Glomerular endothelial cell (primary cell): ENCODE results near the gene ZNF775. TPM values are rescaled to one million over a fixed set of nuclear protein-coding genes. Genes with fewer than 3 reads are reported as not detected.

ENCODE experiments used
- DNase-seq: peaks from one replicate; pipeline ENCODE4 v3.0.0-alpha.2; 2011; ENCODE audit warnings: low read depth, low spot score; ENCODE audit errors: extremely low read depth
- total RNA-seq: library from RNA; depleted of rRNA; stranded (reverse); fragments of >200 nt; gene quantifications from 2 replicates; pipeline ENCODE4 v1.2.3, GENCODE V29; 2015

ZNF775 gene
- total RNA-seq, 1 donor from 2014 or later, result 16.6 TPM

DNA sequence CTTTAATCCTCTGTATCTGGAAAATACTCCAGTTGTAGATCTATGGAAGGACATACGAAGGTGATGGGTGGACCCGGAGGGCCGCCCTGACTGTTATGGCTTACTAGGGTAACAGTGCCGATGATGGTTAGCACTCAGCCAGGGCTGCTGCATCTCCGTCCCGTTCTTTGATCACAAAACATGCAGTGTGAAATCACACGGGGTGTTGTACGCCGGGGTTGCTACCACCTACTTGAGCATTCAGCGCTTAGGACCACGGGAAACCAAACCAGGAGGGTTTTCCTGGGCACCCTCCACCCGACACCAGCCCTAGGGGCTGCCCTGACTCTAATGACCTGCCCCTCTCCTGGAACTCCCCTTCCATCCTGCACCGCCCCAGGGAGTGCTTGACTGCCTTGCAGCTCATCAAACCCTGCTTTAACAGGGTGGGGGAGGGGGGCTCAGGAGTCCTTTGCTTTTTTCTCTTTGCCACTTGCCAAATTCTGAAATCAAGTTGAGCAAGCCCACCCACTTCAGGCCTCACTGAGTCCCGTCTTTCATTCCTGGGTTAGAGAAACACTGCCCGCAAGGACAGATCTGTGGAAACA is 20.4 kb downstream of the ZNF775 start:
- DNase-seq, result no peak

DNA sequence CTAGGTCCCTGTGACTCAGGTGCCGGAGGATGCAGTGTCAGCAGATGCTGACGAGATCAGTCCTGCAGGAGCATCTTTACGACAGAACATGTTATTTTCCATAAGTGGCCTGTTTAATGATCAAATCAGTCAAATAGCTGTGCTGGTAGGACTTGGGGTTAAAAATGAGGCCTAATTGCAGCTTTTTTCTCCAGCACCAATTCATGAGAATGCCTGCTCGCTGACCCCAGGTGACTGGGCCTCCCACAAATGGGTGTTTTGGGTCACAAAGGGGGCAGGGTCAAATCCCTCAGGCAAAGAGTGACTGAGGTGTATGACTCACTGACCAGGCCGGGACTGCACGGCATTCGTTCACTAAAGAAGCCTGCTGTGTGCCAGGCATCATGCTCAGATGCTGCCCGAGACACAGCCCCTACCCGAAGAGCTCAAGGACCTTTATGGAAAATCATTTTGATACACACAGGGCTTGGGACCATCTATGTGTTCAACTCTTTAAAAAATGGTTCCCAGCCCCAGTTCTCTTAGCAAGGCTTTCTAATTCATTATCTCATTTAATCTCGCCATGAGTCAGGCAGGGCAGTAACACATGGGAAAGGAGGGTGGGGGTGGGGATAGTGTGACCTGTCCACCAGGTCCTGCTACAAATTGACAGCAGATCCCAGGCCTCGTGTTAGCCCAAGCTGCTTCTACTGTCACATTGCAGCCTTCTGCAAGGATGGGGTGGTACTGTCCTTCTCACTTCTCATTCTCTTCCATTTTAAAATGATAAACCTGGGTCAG is 21.1 kb downstream of the ZNF775 start:
- no peak for DNase-seq

DNA sequence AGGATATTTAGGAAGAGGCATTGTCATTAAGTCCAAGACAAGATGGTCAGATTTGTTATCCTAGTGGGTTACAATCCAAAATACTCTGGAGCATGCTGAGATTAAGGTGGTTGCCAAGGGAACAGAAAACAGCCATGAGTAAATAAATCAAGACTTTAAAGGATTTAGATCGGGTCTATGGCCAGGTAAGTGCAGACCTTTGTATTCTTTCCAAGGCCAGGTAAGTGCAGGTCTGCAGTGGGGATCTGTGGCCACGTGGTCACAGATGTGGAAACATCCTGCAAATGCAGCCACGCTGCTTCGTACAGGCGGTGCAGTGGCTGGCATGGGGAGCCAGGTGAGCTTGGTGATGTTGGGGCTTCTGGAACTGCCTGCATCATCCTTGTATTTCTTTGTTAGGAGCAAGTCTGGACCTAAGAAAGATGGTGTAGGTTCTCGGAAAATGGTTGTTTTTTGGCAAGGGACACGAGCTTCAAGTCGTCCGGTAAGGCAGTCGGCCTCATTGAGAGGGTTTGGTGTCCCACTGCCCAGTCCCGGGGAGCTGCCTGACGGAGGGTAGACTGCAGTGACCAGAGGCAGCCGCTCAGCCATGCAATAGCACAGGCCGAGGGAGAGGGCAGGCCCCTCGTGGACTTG is 21.8 kb downstream of the ZNF775 start:
- no peak for DNase-seq

DNA sequence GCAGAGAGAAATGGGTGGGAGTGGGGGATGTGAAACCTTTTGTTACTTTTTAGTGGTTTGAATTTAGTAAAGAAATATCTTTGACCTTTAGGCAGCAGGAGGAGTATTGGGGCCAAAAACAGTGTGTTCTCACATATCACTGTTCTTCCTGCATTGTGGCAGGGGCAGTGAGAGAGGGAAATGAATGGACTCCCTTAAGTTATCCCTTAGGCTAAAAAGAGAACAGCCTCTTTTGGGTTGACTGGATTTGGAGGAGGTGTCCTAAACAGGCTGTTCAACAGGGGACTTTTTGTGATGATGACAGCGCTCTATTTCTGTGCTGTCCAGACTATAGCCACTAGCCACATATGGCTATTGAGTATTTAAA is 22.3 kb downstream of the ZNF775 start:
- no peak for DNase-seq

DNA sequence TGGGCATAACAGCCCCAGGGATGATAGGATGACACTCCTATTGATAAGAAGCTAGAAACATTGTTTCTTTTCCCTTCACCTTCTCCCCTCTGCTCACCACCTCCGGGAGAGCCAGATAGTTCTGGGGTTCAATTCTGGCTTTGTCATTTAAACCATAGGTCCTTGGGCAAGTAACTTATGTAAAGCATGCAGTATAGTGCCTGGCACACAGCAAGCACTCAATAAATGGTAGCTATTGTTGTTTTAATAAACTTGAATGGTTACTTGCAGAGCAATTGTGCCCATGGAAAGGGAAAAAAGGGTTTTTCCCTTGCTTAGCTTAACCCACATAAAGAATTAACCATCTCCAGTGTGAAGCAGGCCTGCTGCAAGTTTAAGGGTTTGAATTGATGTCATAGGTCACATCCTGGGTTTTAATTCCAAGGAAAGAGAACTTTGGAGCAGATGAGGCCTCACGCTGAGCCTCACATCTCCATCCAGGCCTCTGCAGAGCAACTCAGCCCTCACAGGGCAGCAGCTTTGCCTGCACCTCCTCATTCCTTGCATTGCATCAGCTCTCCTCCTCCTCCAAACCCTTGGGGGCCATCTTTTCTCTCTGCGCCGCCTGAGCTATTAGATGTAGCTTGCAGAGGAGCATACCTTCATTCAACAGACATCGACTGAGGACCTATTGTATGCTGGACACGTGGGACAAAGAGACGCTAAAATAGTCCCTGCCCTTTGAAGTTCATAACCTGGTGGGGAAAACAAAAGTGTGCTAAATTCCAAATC is 22.9 kb downstream of the ZNF775 start:
- DNase-seq, result no peak

DNA sequence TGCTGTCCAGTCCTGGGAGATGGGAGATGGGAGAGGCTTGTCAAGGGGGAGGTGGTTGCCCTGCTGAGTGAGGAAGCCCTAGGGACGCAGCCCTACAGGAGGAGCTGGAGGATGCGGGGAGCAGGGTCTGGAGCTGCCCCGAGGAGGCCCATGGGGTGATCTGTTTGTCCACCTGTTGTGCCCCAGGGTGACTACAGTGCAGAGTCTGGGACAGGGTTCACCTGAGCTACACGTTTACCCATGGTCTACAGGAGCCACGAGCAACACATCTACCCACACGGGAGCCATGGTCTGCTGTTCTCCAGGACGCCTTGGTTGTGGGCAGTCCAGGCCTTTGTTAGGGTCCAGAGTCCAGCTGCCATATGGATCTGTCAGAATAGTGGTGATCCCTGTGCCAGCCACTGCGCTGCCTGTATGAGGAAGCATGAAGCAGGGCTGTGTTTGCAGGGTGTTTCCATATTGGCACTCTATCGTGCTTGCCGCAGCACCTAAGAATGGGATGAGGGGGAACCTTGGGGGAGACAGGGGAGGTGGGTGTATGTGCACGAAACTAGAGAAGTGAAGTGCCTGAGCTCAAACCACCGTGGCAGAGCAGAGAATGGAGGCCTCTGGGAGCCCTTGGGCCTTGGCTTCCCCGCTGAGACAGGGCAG is 23.7 kb downstream of the ZNF775 start:
- DNase-seq, result no peak

DNA sequence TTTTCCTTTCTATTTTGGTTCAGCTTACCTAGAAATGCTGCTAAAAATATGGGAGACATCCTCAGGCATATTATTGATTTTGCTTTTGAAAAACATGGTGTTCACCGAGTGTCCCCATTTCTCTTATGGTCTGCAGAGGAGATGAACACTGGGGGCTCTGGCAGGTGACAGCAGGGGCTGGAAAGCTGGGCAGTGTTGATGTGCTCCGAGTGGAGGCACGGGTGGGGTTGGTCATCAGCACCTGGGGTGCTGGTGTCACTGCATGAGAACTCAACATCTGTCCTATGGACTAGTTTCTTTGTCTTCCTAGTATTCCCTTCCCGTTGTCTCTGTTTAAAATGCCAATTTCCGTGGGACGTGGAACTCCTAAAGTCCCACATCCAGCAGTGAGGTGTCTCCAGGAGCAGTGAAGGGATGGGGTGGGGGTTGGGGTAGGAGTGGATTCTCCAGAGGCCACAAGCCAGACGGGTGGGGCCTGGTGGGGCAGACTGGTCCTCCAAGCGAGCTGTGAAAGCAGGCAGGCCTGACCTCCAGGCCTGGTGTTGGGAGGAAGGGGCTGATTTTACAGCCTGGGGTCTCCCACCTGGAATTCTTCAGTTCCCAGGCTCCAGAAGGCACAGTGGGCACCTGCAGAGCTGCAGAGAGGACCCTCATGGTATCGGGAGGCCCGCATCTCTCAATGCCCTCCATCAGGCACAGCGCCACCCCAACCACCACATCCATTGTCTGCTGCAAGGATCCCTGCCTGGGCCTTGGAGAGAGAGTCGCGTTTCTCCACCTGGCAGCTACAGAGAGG is 24.4 kb downstream of the ZNF775 start:
- DNase-seq, result no peak

DNA sequence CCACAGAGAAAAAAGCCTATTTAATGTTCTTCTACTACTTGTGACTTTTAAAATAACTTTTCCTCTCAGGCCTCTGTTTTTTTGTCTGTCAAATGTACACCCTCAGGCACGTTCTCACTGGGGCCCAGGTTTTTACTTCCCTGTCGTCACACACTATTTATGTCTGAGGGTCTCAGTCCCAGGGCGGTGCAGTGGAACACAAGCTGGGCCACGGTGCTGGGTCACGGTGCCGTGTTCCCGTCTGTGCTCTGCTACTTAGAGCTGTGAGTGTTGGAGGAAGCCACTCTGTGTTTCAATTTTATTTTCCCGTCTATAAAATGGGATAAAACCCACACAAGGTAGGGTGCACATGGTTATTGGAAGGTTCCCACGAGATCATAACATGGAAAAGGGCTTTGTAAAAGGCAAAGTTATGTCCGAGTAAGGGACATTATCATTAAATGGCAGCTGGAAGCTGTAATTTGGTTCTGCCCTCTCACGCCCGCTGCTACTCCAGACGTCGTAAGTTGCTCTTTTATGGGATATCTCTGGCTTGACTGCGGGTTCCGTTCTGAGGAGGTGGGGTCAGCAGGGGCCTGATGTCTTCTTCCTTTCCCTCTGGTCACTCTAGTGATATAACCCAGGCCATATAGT is 25.2 kb downstream of the ZNF775 start:
- no peak for DNase-seq

DNA sequence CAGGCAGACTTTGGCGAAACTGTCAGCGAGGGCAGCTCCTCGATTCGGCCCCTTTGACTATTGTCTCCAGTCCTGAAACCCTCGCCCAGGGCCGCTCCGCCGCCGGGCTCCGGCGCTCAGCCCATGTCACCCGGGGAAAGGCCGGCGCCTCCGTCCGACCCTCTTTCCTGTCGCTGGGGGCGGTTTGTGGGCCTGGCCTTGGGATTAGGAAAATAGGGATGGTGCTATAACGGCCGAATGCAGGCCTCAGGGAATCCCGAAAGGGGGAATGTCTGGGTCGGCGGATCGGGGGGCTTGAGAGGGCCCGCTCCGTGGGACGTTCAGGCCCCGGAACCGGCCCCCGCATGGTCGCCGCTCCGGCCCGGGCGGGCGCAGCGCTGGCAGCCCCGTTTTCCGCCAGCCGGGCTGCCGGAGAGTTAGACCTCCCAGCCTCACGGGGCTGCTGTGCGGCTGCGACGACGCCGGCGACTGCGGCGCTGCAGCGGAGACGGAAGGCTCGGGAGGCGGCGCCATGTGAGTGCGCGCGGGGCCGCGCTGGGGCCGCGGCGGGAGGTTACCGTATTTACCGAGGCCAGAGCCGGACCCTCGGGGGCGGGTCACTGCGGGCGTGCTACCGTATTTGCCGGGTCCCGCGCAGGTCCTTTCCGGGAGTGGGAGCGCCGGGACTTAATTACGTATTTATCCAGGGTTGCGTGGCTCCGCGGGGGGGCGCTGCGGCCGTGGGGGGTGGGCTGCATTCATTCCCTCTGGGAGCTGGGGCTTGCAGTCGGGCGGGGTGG is 25.9 kb downstream of the ZNF775 start:
- DNase-seq, result no peak

DNA sequence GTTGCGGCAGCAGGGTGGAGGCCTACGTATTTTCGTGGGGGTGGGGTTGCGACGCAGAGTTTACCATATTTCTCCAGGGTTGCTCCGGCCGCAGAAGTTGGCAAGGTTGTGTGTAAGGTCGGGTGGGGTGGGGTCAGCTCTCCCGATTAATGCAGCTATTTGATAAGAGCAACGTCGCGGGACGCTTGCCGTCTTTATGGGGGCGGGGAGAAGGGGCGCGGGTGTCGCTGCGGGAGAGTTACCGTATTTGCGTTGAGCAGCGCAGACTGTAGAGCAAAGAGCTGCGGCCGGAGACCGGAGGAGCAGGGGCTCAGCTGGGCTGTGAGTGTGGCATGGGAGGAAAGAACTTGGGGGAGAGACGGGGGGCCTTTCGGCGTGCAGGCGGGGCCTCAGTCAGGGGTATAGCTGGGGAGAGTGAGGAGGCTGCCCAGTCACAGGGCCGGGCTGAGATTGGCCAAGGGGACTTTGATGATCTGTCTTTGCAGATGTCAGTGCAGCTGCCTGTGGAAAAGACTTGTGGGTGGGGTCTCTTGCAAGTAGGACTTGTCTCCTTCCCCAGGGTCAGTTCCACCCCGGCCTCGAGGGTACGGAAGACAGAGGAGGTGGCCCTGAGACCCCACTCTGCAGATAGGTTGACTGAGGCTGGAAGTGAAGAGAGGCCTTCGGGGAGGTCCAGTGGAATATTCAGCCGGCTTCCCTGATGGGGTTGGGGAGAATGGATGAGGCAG is 26.6 kb downstream of the ZNF775 start:
- DNase-seq, result no peak

DNA sequence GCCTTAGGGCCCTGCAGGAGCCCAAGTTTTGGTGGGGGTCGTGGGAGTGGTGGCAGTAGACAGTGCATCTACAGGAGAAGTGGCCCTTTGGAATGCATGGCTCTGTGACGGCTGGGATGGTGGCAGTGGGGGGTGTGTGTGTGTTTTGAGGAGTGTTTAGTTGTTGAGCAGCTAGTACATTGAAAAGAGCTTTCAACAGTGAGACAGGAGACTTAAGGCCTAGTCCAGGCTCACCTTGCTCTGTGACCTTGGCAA is 27.1 kb downstream of the ZNF775 start:
- no peak for DNase-seq

DNA sequence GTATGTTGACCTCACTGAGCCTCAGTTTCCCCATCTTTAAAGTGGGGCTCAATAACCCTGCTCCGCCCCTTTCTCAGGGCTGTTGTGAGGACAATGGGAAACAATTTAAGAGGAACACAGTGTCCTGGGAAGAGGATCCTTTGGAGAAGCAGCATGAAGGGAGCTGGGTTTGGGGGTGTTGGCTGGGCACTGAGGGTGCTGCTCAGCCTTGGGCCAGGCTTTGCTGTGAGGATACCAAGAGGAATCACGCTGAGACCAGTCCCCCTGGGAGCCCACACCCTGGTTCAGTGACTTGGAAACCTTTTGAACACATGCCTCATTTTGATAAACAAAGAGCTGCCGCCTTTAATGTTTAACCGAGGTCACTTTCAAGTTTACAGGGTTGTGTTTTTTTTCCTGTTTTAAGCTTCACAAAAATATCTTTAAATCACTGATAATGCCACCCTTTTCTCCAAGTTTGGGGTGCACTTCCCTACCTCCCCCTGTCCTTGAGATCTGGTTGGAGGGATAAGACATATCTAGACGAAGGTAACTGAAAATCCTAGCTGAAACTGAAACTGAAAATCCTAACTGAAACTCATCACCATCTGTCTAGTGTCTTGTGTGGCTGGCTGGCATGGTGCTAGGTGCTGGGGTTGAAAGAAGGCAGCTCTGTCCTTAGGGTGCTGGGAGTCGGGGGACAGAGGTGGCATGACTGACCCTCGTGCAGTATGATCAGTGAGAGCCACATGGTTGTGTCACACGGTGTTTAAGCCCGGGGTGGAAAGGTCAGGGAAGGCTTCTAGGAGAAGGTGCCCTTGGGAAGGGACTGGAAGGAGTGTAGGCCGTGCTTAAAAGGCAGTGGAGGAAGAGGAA is 27.7 kb downstream of the ZNF775 start:
- DNase-seq, result no peak

DNA sequence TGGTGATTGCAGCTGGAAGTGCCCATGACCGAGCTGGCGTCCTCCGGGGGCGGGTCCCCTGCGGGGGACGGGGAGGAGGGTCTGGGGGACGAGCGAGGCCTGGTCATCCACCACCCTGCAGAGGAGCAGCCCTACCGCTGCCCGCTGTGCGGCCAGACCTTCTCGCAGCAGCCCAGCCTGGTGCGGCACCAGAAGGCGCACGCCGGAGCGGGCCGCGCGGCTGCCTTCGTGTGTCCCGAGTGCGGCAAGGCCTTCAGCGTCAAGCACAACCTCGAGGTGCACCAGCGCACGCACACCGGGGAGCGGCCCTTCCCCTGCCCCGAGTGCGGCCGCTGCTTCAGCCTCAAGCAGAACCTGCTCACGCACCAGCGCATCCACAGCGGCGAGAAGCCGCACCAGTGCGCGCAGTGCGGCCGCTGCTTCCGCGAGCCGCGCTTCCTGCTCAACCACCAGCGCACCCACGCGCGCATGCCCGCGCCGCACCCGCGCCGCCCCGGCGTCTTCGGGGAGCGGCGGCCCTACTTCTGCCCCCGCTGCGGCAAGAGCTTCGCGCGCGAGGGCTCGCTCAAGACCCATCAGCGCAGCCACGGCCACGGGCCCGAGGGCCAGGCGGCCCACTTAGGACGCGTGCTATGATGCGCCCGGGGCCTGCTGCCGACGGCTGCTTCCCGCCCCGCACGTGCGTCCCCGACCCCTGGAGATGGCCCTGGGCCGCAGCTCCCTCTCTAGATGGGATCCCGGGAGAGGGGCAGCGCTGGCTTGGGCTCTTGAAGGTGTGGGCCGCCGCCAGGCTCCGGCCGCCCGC is 28.7 kb downstream of the ZNF775 start:
- no peak for DNase-seq

DNA sequence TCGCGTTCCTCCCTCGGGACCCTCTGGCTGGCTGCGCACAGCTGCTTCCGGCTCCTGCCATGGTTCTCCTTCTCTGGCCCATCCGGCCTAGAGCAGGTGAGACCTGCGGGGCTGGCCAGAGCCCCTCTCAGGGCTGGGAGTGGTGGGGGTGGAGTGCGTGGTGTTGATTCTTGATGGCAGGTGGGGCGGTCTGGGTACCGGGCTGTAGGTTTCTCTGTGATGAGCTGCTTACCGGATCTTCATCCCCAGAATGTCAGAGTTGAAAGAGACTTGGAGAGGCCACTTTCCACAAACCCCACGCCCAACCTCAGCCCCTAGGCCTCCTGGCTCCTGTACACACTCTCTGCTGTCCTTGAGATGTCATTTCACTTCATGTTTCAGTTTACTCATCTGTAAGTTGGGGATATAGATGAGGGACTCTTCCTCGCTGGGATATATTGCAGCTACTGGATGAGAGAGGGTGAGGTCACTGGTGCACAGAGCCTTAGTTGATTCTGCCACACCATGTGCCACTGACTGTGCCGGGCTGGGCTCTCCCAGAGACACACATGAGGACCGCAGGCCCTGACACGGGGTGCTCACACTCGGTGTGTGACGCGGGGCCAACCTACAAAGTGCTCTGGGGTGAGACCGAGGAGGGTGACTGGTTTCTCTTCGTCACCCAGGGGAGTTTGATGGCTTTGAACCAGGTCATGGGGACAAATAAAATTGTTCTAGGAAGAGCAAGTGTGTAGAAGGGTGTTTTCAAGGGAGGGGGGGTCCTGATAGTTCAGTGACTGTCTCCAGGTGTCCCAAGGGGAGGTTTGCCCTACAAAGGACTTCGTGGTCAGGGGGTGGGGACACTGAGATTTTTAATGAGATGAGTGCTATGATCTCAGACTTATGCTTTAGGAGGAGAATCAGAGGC is 29.5 kb downstream of the ZNF775 start:
- no peak for DNase-seq

DNA sequence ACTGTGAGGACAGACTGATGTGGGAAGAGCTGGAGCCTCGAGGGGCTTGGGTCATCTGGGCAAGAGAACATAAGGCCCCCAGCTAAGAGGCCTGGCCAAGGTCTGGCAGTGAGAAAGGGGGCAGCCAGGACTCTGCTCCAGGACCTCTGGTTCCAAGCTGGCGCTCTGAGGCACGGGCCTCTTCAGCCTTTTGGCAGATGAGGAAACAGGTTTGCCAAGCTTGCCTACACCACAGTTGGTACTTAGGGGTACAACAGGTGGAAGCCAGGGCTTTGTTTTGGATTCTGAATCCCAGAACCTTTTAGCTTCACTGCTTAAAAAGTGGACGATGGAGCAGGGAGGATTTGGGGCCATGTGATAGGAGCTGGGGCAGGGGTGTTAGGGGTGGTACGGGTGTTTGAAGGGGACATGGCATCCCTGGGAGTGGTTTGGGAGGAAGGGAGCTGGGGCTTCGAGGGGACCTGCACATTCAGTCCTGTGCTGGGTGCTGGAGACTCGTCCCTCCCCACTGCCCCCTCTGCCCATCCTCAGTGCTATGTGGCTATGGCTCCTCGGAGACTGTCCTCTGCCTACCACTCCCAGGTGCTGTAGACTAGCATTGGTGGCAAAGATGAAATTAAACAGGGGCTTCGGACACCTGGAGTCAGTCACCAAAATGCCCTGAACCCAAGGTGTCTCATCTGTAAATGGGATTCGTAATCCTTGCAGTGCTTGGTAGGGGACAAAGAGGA is 30.3 kb downstream of the ZNF775 start:
- DNase-seq, result no peak
